Right lung (tissue), 5 donors: ENCODE results near the gene RPL22. TPM values are rescaled to one million over a fixed set of nuclear protein-coding genes. Genes with fewer than 3 reads are reported as not detected.

Source experiments
- DNase-seq, 2 donors: peaks; one replicate each; pipeline ENCODE4 v3.0.0-alpha.2; 2013
- polyA plus RNA-seq, 5 donors: library from polyadenylated mRNA; unstranded; fragments of 120-200 nt; gene quantifications; one replicate each; pipeline versions ENCODE4 v1.2.1 to v1.2.3, GENCODE V29; 2013; ENCODE audit warnings: inconsistent platforms in 1 of 5, low replicate concordance in 1 of 5; ENCODE audit not compliant: insufficient read length in 5 of 5, insufficient read depth in 1 of 5

Gene RPL22
- polyA plus RNA-seq, 5 donors = 588 to 886 (median 686) TPM

- DNase-seq = no peak
Measured at GRCh38 chr1:6177681-6178380, 21.6 kb downstream of the RPL22 start.

DNA sequence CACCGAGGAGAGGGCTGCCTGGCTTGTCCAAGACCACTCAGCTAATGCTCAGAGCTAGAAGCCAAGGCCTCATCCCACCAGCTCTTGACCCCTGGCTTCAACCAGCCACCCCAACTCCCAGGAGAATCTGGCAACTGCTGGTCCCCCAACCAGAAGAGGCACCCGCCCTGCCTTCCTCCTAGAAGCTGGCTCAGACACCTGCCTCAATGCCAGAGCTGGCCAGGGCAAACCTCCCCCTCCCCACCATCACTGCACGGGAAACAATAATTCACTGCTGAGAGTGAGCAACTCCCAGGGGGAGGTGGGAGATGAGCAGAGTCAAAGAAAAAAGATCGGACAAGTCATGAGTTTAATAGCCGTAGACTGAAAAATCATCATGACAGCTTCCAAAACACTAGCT is 22.6 kb downstream of the RPL22 start:
- DNase-seq = no peak

DNA sequence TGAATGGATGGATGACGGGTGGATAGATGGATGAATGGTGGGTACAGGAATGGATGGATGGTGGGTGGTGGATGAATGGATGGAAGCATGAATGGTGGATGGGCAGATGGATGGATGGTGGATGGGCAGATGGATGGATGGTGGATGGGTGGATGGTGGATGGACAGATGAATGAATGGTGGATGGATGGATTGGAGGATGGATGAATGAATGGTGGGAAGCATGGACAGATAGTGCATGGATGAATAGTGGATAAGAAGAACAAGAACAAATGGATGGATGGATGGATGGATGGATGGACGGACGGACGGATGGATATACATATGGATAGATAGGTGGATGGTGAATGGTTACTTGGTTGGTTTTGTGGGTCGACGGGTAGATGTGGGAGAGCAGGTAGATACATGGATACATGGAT is 24.0 kb downstream of the RPL22 start:
- no peak for DNase-seq

DNA sequence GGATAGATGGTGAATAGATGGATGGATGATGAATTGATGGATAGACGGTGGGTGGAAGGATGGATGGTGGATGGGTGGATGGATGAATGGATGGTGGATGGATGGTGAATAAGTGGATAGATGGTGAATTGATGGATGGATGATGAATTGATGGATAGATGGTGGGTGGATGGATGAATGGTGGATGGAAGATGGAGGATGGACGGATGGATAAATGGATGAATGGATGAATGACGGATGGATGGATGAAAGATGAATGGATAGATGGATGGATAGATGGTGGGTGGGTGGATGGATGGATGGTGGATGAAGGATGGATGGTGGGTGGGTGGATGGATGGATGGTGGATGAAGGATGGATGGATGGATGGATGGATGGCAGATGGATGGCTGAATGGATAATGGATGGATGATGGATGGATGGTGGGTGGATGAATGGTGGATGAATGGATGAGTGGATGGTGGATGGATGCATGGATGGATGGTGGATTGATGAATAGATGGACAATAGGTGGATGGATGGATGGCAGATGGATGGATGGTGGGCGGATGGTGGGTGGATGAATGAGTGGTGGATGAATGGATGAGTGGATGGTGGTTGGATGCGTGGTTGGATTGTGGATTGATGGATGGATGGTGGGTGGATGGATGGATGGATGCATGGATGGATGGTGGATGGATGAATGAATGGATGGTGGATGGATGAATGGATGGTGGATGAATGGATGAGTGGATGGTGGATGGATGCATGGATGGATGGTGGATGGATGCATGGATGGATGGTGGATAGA is 24.6 kb downstream of the RPL22 start:
- DNase-seq = no peak

DNA sequence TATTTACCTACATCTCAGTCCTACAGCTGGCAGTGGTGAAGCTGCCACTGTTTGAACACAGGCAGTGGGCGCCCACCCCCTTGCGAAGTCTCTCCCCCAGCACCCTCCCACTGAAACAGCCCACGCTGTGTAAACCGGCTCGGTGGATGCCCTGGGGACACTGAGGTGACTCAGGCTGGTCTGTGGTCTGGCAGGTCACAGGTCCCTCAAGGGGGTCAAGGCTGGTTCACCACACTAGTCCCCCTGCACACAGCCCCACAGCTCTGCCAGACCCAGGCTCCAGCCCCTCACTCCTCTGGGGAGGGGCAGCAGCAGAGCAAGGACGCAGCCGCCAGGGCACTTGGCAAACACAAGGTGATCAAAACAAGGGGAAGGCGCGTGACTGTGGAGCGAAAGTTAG is 26.8 kb downstream of the RPL22 start:
- DNase-seq = no peak

DNA sequence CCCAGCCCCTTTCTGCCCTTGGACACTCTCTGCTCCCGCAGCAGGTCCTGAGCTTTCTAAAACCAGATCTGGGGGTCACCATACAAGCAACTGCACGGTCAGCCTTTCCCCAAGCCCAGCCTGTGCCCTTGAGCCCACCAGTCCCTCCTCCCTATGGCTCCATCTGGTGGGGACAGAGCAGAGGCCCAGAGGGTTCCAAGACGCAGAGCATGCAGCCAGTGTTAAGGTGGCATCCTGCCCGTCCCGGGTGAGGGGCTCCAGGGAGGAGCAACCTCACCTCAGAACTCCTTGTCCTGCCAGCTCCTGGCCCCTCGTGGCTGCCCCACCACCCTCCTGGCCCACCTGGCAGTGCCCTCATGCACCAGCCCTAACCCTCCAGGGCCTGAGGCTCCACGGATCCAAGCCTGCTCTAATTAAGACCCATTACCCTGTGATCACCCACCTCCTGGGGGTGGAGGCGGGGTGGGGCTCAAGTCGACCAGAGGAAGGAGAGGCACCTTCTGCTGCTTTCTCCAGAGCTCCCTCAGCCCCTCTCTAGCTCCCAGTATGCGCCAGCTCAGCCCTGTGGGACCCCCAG is 27.8 kb downstream of the RPL22 start:
- DNase-seq = no peak

DNA sequence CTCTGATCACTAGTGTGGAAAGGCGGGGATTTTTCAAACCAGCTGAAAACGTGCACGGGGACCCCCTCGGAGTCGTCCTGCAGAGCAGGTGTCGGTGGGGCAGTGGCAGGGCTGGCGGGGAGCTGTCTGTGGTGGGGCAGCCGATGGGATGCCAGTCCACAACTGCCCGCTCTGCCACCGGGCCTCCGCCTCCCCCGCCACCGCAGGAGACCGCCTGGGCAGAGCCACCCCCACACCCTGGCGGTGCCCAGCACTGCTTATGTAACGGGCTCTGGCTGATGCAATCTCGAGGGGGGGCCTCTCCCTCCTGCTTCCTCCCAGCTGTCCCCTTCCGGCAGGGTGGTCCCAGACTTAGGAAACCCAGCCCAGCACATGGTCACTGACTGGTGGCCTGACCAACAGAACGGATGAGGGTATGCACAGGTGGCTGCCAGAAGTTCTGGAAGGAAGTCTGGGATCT is 28.6 kb downstream of the RPL22 start:
- DNase-seq = no peak

DNA sequence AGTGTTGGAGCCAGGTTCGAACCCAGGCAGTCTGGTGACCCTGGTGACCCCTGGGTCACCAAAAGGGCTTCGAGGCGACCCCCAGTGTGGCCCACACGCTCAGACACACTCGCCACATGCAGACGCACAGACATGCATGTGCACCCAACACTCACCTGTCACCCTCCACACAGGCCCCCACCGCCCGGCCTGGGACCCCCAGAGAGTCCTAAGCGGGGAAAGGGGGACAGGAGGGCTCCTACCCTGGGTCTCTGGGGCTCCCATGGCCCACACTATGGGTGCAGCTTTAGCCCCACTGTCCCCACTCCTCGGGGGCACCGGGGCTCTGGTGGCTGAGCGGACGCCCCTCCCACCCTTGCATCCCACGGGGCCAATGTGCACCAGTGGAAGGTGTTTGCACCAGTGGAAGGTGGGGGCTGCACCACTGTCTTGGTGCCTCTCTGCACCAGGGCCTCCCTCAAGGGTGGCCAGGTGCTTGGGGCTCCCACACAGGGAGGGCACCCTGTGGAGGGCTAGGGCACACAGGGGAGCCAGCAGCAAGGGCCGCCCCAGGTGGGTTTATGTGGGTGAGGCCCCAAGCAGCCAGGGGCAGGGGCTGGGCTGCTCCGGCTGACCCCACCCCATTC is 29.2 kb downstream of the RPL22 start:
- DNase-seq = no peak

DNA sequence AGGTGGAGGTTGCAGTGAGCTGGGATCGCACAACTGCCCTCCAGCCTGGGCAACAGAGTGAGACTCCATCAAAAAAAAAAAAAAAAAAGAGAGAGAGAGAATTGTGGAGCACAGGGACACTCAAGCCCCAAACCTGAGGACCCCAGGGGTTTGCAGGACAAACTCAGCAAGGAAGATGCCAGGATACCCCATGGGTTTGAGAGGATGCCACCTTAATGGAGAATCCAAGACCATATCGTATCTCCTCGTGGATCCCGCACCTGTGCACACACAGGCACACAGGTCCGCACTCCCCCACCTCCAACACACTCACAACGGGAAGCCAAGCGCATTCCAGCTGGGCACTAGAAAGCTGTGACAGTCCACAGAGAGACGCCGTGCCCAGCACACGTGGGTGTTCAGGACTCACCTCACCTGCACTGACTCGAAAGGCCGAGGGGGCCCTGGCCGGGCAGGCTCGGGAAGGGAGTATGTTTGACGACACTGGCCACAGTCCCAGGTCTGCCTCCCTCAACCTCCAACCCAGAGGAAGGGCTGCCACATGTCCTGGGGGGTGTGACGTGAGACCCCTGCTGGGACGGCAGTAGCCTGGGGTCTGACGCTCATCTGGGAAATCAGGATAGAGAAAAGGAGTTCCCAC is 30.3 kb downstream of the RPL22 start:
- no peak for DNase-seq

DNA sequence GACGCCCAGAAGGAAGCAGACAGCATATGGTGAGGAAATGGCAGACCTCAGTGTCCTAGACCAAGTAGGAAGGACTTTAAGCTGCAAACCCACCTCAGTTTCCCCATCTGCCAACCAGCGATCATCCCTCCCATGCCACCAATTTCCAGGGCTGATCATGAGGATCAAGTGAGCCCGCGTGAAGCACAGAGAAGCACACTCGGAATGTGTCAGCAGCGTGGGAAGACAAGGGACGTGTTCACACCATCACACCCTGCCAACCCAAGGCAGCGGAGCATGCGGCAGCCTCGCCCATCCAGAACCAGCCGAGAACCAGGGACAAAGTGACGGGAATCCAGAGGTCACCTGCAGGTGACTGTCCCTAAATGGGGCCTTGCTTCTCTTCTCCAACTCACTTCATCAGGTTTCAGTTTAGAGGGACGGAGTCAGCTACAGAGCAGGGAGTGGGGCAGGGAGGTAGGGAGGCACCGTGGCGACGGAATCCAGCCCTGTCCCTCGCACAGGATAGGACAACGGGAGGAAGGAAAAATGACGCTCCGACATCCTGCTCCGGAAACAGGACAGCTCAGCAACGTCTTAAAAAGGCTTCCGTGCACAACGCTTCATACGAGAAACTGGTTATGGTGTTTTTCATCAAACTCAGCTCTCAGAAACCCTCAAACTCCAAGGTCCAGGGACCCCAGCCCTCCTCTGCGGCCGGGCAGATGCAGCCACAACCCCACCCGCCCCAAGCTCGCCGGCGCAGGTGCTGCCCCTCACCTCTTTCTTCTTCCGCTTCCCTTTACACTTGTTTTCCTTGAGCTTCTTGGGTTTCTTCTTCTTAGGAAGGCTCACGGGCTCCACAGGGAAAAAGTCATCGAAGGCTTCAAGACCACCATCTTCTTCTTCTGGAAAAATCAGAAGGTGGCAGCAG is 31.7 kb downstream of the RPL22 start:
- no peak for DNase-seq

DNA sequence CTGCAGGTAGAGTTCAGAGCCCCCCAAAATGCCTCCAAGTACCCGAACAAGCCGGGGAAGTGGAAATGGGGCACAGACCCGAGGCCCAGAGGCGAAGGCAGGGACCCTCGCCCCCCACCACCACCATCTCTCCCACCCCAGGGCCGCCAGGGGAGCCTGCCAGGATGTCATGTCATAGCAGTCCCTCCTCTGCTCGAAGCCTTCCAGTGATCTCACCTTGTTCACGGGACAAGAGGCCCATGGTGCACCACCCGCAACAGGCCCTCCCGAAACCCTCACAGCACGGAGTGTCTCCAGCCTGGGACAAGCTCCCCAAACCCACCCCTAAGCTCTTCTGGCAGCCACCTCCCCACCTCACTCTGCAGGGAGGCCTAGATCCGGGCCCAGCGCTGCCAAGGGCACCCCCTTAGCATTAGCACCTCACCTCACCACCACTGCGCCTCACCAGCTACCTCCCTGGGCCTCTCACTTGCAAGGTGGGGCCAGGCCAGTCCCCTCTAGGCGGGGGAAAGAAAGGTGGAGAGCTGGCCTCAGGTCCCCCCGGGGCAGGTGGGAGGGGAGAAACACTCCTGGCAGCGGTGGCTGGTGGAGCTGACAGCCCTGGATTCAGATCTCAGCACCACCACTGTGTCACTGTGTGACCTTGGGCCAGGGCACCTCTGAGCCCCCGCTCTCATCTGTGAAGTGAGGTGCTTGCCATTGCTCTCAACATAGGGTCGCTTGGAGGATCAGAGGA is 32.6 kb downstream of the RPL22 start:
- DNase-seq = no peak

DNA sequence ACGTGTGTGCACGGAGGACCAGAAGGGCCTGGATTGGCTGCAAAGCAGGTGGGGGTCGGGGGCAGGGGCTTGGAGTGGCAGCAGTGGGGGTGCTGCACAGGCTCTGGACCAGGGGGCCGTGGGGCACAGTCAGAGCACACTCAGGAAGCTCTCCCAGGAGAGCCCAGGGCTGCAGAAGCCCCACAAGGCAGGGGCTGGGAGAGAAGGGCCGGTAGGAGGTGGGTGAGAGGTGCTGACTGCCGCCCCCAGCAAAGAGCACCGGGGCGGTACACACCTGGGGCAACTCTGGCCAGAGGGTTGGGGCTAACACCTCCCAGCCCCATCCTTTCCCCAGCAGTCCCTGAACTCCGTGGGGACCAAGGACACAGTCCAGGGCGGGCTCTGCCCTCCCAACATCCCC is 33.2 kb downstream of the RPL22 start:
- no peak for DNase-seq

GRCh38 chr1:6165441-6165985 is 33.9 kb downstream of the RPL22 start:
- DNase-seq = no peak

- no peak for DNase-seq
Measured at GRCh38 chr1:6165027-6165426, 34.4 kb downstream of the RPL22 start.

DNA sequence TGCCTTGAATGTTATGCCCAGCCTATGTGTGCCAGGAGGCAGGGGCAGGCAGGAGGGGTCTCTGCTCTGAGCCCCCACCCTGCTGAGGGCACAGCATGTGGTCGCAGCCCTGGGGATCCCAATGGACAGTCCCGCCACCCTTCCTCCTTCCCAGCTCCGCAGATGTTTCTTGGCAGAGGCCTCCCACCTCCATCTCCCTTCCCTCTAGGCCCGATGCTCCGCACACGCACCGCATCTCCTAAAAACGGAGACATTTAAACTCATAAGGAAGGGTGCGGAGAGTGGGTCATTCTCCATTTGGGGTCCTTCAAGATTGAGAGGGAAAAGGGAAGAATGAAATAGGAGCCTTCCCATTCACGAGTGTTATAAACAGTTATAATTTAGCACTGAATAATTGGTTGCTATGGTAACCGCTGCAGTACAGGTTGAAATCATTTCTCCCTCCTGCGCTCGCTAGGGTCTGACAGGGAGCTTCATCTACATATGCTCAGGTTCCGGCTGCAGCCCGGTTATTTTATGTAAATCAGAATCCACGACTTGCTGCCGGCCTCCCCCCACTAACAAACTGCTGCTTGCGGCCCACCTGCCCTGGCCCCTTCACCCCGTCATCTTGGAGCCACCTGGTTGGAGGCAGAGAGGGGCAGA is 35.3 kb downstream of the RPL22 start:
- DNase-seq = no peak

- no peak for DNase-seq
Measured at GRCh38 chr1:6163191-6163972, 36.0 kb downstream of the RPL22 start.

- no peak for DNase-seq
Measured at GRCh38 chr1:6162773-6163172, 36.6 kb downstream of the RPL22 start.

- no peak for DNase-seq
Measured at GRCh38 chr1:6162341-6162740, 37.1 kb downstream of the RPL22 start.
